ENCODE results near the gene NECTIN4.

NECTIN4 gene

DNA sequence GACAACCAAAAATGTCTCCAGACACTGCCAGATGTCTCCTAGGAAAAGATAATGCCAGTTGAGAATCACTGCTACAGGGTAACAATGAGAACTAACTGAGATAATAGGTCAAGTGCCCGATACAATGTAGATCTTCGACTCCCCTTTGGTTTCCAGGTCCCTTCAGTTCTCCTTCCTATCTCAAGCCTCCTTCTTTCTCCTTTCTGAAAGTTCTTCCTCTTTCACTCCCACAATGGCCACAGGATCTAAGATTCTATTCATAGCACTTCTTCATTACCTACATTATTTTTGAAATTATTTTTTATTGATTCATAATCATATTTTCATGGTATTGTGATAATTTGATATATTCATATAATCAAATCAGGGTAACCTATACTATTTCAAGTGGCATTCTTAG is 22.2 kb upstream of the NECTIN4 start:
- DNase-seq (ENCODE audit: low read depth in 2 of 2) = no peak

DNA sequence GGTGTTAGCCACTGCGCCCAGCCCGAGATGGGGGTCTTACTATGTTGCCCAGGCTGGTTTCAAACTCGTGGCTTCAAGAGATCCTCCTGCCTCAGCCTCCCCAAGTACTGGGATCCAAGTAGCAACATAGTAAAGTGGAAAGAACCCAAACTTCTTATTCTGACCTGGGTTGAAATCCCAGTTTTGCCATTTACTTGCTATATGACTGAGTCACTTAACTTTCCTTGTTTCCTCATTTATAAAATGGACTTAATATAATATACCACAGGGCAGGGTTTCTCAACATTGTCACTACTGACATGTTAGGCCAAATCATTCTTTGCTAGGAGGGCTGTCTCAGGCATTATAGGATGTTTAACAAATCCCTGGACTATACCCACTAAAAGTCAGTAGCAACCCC is 21.8 kb upstream of the NECTIN4 start:
- no peak for DNase-seq (ENCODE audit: low read depth in 2 of 2)

DNA sequence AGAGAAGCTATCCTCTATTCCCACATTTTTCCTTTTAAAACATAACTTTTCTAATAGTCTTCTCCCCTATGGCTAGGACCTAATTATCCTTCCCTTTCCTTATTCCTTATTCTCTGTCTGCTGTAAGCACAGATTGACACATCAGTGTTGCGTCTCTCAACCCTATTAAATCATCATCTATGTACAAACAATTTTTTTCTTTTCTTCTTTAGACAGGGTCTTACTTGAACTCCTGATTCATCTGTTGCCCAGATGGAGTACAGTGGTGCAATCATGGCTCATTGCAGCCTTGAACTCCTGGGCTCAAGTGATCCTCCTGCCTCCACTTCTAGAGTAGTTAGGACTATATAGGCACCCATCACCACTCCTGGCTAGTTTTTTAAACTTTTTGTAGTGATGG is 17.1 kb upstream of the NECTIN4 start:
- DNase-seq (ENCODE audit: low read depth in 2 of 2) = no peak

DNA sequence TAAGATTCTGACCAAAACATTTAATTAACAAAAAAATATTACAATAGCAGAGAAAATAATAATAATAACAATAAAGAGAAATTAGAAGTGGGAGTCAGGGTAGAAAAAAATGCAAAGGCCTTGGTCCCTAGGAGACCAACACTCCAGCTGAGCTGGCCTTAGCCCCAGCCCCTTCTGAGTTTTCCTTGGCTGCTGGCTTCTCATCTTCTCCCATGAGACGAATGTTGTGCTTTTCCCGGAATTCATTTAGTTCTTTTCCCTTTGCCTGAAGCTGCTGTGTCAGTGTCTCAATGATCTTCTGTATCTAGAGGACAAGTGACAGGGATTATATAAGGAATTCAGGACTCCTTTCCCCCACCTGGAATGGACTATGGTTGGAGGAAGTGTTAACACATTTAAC is 11.2 kb upstream of the NECTIN4 start:
- DNase-seq (ENCODE audit: low read depth in 2 of 2) = no peak

DNA sequence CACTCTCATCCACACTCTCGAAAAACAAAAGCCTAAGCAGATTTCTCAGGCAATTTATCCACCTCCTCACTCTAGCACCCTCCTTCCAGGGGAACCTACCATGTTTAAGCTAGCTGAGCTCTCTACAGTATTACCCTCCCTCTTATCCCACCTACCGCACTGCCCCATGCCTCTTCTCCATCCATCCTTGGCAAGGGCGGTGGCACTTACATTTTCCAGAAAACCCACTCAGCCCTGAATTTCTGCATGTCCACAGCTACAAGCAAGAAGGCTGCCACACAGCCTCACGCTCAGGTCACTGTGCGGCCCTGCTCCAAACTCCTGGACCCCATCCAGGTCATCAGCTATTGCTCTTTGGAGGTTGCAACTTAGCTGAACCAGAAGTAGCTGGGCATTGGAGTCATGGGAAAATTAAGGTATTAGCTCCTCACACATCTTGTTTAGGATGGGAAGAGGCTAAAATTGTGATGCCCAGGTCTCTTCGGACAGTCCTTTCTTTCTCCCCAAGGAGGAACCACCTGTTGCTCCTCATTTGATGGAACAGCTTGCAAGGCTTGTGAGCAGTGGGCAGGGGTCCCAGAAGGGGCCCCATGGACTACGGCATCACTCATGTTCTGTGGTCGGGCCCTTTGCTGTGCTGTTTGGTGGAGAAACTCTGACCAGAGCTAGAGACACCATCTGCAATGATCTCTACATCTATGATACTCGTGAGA is 9.9 kb upstream of the NECTIN4 start:
- no peak for DNase-seq (ENCODE audit: low read depth in 2 of 2)

DNA sequence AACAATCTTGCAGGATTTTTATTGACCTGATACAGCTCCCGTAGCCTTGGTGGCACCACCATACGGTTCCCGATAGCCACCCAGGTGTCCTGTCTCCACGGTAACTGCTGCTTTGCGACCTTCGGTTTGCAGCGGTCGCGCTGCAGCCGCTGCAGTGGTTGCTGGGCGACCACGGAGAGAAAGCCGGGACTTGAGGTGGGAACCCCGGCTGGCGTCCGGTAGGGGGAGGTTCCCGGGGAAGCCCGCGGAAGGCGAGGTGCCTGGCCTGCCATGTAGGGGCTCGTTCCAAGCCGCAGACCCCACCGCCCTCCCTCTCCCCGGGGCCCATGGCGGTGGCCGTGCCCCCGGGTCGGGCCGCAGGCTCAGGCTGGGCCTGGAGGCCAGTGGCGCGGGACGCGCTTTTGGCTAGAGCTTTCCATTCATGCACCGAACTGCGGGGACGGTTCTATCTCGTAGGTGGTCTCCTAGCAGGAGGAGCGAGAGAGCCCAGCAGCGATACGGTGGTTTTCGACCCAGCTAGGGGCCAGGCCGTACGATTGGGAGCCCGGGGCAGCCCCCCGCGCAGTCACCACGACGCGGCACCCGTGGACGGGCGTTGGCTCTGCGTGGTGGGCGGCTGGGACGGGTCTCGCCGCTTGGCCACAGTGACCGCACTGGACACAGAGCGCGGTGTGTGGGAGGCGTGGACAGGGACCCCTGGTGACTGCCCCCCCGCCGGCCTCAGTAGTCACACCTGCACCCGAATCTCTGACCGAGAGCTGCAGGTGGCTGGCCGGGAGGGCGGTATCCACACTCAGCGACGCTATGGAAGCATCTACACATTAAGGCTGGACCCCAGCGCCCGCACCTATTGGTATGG is 9.1 kb upstream of the NECTIN4 start, which contains the start of gene KLHDC9:
TSS of gene KLHDC9 (plus strand) at position 152 of the 859 bp plus-strand sequence. CDS start at position 327, 175 bp downstream.
- DNase-seq (ENCODE audit: low read depth in 2 of 2) = peak; percentile 47 to 65

DNA sequence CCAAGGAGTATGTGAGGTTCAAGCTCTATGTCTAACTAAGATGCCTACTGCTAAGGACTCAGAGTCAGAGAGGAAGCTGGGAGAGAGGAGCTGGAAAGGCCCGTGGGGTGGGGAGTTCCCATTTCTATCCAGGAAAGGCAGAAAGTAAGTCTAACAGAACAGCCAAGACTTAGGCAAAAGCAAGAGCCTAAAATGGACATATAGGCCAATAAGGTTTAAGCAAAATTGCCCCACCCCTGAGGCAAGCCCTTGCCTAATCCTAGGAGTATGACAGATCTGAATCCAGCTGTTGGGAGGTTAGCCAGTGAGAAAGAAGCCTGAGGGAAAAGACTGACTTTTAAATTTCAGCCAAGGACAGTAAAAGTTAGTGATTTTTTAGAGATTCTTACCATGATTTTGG is 7.2 kb upstream of the NECTIN4 start:
- no peak for DNase-seq (ENCODE audit: low read depth in 2 of 2)

DNA sequence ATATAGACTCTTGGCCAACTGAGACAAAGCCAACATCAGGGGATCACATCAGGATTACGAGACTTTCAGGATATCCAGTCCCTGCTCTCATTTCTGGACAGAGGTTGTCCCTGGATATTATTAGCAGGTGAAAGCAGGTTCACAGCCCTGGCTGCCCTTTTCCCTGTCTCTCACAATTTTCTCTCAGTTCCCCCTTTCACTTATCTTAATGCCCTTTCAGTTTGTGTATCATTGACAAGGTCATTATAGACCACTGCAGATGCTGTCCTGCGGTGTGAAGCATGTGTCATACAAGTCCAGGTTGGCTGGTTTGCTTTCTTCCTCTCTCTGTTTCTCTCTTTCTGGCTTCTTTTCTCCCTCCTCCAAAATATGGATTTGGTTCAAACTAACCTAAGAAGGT is 6.7 kb upstream of the NECTIN4 start:
- no peak for DNase-seq (ENCODE audit: low read depth in 2 of 2)

DNA sequence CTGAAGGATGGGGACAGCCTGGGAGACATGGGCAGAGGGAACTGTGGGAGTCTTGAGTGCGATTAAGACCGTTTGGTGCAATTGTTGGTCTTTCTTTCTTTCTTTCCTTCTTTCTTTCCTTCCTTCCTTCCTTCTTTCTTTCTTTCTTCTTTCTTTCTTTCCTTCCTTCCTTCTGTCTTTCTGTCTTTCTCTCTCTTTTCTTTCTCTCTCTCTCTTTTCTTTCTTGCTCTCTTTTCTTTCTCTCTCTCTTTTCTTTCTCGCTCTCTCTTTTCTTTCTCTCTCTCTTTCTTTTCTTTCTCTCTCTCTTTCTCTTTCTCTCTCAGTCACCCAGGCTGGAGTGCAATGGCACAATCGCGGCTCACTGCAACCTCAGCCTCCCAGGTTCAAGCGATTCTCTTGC is 5.9 kb upstream of the NECTIN4 start:
- no peak for DNase-seq (ENCODE audit: low read depth in 2 of 2)

DNA sequence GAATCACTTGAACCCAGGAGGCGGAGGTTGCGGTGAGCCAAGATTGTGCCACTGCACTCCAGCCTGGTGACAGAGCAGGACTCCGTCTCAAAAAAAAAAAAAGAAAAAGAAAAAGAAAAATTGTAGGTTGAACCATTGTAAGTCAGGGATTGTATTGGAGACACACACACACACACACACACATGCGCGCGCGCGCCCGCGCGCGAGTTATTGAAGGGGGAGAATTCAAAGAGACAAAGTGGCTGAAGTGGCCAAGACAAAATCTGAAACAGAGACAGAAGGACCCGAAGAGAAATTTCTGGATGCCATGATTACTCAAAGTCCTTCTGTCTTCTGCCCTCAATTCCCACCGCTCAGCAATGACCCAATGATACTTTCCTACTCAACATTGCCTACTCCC is 5.1 kb upstream of the NECTIN4 start:
- no peak for DNase-seq (ENCODE audit: low read depth in 2 of 2)

DNA sequence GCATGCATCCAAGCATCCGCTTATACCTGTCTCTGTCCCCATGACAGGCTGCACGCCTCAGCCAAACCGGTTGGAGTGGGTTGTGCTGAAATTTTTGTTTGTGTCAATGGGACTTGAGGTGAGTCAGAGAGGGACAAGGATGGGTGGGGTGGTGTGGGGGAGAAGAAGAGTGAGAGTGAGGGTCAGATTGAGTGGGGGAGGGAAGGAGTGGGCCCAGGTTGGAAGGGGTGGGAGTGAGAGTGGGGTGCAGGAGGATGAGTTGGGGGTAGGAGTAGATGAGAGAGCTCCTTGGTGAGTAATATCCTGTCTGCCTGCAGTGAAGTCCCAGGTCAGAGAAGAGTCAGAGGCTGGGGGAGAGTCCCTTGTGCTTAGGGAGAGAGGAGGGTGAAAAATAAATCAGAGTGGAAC is 3.3 kb upstream of the NECTIN4 start:
- DNase-seq (ENCODE audit: low read depth in 2 of 2) = peak in 1 of 2 donors; percentile 37

DNA sequence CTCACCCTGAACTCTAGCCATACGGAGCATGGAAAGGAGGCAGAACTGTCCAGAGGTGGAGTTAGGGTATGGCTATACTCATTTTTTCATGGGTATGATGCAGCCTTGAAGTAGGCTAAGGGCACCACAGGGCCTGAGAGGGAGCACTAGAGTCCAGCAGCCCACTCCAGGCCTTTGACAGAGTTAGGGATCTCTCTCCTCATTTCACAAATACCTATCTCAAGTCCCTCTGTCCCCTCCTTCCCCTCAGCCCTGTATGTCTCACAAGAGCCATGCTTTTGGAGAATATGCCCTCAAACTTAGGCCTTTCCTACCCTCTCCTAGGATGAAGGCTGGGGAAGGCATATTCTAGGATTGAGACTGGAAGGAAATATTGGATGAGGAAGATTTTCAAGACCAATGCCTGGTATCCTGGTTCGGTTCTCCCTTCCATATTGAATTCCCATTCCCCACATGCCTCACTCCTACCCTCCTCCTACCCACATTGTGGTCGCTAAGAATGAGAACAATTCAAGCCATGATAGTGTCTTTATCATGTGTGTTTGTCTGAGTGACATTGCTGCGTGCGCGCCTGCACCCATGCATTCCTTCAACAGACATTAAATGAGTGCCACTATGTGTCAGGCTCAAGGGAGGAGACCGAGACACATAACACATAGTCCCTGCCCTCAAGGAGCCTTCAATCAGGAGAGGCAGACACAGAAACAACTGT is 2.6 kb upstream of the NECTIN4 start:
- DNase-seq (ENCODE audit: low read depth in 2 of 2) = no peak

DNA sequence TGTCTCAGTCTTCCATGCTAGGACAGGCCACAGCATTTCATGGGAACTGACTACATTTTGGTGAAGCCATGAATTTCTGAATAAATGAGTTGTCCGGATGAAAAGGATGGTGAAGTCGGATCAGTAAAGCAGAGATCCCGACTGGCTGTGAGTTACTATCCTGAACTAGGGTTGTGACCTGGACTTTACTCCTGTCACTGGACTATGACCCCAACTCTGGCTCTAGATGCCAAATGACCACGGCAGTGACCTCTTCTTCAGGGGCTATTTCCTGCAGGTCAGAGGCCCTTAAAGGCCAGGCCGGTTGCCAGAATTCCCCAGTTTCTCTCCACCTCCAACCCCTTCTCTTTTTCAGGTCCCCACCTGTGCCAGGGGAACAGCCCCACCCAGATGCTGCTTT is 1.7 kb upstream of the NECTIN4 start:
- DNase-seq (ENCODE audit: low read depth in 2 of 2) = no peak

DNA sequence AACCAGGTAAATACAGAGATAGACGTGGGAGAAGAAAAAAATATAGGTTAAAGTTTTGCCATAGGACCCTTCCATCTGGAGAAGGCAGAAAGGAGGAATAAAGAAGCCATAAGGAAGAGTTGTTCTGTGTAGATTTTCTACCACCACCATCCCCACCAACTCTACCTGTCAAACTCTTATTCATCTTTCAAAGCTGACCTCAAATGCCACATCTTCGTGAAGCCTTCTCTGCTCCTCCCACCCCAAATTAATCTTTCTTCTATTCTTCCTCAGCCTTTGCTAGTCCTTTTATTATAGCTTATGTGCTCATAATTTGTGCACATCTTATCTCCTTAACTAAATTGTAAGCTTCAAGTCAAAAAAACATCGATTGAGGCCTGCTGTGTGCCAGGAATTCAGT is 1.3 kb upstream of the NECTIN4 start:
- no peak for DNase-seq (ENCODE audit: low read depth in 2 of 2)

DNA sequence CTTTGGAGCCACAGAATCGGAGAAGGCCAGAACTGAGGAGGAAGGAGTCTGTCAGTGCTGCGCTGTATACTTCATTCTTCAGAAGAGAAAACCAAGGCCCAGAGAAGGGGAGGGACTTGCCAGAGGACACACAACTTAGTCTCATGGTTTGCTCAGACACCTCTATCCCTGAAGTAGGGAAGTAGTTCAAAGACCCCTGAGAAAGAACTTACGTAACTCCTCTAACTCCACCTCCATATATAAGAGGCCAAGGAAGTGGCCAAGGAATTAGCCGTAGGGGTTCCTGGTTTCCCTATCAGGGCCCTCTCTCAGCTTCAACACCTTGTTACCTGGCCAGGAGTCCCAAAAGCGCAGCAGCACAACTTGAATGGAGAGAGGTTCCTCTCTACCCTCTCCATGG is 580 bp upstream of the NECTIN4 start:
- DNase-seq (ENCODE audit: low read depth in 2 of 2) = no peak

DNA sequence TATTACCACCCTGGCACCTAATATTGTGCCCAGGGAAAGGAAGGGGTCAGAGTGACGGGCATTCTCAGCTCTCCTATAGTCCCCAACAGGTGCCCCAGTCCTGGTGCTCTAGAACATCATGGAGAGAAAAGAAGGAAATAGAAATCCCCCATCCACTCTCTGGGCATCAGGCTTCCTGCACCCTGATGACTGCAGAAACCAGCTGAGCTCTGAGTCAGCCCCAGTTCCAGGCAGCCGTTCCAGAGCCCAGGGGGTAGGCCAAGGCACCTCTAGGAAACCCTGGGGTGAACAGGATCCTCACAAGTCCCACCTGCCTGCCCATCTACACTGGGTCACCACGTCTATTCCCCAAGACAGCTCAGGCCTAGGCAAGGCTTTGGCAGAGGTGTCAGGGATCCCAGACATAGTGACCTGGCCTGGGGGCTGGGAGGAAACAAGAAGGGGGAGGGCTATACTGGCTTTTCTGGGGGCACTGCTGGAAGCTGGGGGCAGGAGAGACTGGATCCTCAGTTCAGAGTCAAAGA is 709 bp downstream of the NECTIN4 start:
- DNase-seq (ENCODE audit: low read depth in 2 of 2) = no peak

DNA sequence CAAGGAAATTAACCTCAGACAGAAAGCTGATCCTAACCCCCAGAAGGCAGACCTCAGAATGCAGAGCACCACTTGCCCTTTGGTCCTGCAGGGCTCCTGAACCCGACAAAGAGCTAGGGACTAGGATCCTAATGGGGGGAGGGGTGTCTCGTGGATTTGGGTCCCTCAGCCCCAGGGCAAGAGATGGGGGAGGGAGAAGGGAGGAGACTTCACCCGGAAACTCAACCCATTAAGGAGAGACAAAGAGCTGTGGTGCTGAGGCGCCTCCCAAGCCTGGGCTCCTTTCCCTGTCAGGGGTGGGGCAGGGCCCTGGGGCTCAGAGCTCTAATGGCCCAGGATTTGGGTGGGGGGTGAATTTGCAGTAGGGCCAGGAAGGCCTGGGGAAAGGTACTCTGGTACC is 2.9 kb downstream of the NECTIN4 start:
- no peak for DNase-seq (ENCODE audit: low read depth in 2 of 2)

DNA sequence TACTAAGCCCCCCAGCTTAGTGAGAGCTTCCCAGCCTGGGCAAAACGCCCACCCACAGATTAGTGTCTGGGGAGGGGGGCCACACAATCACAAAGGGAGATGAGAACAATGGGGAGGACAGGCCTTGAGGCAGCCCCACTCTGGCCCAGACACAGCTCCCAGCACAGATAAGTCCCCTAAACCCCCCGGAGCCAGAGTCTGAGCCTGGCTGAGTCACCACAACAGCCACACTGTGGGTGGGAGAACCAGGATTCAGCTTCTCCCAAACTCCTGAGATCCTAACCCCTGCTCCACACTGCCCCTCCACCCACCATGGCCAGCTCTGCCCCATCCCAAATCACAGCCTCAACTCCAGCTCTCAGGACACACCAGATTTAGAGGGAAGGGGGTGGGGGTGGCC is 4.2 kb downstream of the NECTIN4 start:
- no peak for DNase-seq (ENCODE audit: low read depth in 2 of 2)

DNA sequence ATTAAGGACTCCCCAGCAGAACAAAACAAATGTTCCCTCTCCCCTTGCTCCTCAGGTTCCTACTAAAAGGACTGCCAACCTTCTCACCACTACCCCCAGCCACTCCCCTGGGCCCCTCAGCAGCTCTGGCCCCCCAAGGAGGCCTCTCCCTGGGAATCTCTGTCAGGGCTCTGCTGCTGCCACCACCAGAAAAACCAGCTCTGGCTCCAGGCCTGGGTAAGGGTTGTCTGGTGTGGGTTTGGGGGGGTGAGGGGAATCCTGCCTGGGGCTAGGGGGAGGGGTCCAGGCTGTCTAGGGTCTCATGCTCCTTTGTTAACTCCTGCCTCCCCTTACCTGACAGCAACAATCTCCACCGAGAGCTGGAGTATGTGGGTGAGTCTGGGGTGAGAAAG is 4.8 kb downstream of the NECTIN4 start:
- no peak for DNase-seq (ENCODE audit: low read depth in 2 of 2)

DNA sequence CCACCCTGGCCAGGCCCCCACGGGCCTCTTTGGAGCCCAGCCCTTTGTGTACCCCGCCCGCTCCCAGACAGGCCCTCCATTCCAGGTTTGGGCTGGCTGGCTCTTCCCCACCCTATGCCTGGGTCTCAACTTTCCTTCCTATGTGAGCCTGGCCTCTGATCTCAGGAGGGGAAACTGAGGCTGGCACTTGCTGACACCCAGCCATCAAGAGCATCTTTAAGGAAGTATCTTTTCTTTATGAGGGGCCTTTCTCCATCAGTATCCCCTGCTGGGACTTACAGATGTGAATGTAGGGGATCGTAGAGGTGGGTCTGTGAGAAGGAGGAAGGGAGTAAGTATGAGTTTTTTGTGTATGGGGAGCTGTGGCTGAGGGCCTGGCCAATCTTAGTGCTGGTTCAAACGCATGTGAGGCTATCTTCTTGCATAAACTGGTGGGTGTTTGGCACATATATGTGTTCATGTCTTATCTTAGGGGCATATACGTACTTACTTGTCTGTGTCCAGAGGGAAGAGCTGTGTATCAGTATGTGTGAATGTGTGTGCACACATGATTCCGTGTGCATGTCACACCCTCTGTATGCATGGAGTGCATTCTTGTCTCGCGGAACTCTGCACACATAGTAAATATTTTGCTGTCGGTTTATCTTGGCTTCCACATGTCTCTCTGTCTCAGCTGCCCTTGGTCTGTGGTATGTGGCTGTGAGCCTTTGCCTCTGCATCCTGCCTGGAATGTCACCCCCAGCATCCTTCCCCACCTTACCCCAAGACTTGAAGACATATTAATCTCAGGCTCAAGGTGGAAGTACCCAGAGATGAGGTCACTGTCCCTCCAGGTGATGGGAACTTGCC is 5.4 kb downstream of the NECTIN4 start:
- no peak for DNase-seq (ENCODE audit: low read depth in 2 of 2)

DNA sequence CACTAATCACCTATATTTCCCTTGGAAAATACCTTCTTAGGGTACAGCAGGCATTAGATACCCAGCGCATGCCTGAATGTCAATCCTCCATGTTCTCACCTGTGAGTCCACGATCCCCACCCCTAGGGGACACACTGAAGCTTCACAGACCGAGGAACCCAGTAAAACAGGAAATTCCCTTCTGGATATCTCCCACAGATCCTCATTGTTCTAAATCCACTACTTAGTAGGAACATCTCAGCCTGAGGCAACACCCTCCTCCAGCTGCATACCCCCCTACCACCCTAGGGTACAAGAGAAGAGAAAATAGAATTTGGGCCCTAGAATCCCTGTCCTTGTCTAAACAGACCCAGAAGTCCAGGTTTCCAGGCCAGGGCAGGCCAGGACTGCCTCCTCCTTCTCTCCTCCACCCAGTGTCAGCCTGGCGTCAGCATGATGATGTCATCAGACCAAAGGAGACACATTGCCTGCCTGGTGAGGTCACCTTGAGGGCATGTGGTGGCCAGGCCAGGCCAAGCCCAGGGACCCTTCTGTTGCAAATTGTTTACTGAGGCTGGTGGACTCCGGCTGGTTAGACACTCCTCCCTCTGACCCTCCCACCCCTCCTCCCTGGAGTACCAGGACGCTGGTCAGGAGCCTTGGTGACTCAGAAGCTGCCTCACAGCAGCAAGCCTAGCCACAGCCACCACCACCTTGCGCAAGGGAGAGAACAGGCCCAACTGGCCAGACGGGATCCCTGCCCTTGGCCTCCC is 6.2 kb downstream of the NECTIN4 start:
- DNase-seq (ENCODE audit: low read depth in 2 of 2) = no peak

Data from stimulated activated CD4-positive, alpha-beta T cell treated with anti-CD3 and anti-CD28 coated beads, Interleukin-4, amount 100 ng/mL, for 48 hours (primary cell).